EL (cell line): ENCODE measurements around the gene AIG1.
A peak's percentile ranks its signal among the peaks of the same experiment; 100 is the strongest.

Experiments used
- DNase-seq: peaks from one replicate; pipeline ENCODE4 v3.0.0-alpha.2; 2016

The AIG1 gene

DNA sequence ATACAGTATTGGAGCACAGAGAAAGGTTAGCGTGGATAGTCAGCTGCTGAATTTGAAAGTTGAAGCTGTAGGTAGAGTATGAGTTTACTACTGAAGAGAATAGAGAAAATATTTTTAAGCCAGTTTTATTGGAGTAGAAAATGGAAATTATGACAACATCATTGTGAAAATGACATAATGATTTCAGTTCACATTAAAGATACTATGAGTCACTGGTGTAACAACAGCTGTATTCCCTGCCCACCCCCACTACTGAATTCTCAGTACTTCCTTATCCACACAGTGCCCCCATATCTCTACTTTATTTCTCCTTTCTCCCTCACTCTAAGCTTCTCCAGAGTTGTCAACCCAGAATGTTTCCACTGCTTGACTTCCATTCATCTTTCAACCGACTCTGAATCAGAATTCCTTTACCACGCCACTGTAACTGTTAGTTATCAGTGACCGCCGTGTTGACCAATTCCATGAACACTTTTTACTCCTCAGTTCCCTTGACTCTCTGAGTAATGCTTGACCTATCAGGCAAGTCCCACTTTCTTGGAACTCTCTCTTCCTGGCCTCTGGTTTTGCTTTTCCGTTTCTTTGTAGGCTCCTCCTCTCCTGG is 139.6 kb downstream of the AIG1 start:
- no peak for DNase-seq

DNA sequence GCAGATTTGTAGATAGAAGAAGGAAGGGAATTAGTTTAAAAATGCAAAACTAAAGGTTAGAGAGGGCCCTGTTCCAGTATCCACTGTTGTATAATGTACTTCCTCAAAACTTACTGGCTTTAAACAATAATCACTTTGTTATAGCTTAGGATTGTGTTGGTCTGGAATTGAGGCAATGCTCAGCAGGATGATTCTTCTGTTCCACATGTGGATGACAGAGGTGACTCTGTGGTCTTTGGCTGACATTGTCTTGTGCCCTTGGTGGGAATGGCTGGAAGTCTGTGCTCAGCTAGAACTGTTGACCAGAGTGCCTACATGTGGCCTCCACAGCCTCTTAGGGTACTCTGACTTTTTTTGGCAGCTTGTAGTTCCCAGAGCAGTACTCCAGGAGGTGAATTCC is 143.4 kb downstream of the AIG1 start:
- no peak for DNase-seq

DNA sequence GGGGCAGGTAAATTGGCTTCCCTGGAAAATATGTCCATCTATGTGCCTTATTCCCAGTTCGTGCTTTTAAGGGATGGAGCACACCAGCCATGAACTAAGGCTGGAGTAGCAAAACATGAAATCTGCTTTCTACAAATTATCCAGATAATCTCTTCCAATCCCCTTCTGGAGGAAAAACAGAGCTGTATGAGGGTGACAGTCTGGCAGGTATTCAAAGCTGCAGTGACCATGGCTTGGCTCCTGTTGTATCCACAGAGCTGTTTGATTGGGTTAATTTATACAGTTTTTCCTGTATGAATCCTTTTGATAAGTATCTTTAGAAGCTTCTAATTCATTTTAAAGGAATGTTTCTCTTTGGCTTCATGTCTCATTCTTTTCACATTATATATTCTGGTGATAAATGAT is 144.4 kb downstream of the AIG1 start:
- no peak for DNase-seq

DNA sequence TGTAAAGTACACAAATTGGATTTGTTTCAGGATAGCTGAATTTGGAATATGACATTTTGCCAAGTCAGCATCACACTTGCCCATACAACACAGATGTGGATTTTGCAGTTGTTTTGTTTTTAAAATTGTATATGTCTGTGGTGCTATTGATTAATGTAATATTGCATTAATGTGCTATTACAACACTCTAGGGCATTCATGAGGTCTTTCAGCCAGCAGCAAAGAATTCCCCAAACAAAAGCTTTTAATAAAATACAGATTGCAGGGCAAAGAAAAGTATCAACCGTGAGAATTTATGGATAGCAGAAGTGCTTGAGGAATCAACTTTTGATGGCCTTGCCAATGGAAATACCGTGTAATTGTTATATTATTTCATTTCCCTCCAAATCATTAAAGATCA is 144.9 kb downstream of the AIG1 start:
- DNase-seq, result no peak

DNA sequence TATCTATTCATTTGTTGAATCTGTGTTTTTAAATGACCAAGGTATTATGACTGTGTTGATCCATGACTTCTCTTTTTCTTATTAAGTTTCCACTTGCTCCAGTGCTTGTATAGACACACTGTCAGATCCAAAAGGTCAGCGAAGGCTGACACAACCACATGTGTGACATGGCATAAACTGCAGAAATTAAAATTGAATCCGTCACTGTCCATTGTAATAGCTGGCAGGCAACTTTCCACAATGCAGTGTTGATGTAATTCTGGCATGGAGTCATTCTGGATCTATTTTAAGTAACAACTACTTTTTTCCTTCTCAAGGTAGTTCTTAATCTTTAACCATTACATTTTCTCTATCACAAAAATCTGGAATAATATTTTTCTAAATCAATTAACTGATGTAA is 145.3 kb downstream of the AIG1 start:
- no peak for DNase-seq

DNA sequence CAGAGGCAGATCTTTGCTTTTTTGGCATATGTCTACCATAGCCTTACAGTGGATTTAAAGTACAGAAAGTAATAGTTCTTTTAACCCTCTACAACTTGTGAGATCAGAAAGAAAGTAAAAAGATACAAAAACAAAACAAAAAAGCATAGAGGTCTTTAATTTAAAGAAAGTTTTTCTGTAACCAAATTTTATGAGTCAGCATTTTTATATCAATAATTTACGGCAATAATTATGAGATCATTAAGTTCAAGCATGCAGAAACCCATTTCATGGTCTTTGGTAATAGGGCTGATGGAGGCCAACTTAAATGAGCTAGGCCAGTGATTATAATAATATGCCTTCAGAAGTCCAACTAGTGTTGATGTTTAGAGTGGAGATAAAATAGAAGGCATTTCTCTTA is 145.9 kb downstream of the AIG1 start:
- DNase-seq, result no peak

DNA sequence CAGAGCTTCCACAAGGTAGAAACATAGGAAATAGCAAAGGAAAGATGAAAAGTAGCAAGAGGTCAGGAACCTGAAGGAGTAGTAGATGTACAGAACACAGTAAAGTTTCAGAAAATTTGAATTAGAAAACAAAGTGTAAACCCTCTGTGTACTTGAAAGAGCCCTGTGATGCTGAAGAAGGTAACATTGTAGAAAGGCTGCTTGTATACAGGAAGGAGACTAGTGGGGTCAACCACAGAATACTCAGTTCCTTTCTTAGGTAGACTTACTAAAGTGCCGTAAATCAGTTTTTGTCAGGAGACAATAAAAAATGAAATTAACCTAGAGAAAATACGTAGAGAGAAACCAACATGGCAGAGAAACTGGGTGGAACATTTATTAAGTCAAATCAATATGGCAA is 149.7 kb downstream of the AIG1 start:
- no peak for DNase-seq

DNA sequence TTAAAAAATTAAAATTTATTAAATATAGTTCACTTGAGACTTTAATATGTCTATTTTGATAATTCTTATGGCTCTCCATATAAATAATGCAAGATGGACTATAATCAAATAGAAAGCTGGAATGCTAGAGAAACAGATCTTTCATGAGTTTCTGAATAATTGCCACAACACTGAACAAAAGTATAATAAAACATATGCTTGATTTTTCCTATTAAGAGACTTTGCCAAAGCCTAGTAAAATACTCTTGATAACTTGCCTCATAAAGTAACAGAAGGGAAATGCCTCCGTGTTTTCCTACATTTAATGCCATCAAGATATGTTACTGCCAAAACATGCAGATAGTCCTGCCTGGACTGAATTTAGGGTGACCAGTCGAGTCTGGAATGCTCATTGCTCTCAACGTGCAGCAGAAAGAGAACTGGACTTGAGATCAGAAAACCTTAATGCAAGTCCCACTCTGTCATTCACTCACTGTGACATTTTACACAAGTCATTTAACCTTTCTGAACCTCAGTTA is 153.2 kb downstream of the AIG1 start:
- DNase-seq, result no peak

DNA sequence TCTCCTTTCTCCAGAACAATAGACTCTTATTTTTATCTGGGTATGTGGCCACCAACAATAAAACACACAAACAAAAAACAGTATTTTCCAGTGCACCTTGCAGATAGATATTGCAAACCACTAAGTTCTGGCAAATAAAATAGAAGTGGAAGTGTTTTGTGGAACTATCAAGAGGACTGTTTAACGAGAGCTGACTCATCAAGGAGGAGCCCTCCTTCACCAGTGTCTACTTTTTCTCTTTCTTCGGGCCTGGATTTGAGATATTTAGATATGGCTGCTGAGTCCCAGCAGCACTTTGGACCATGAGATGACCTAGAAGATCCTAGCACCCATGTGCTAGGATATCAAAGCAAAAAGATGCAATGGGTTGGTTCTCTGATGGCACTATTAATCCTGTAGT is 154.7 kb downstream of the AIG1 start:
- no peak for DNase-seq

DNA sequence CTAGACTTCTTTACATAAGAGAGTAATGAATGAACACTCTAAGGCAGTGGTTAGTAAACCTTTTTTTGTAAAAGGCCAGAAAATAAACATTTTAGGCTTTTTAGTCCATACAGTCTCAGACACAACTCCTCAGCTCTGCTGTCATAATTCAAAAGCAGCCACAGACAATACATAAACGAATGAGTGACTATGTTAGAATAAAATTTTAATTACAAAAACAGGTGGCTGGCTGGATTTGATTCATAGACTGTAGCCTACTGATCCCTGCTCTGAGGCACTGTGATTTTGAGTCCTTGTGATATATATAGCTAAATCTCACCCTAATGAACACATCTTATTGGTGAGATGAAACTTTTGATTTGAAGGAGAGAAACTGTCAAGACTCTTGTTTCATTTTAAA is 155.1 kb downstream of the AIG1 start:
- no peak for DNase-seq

DNA sequence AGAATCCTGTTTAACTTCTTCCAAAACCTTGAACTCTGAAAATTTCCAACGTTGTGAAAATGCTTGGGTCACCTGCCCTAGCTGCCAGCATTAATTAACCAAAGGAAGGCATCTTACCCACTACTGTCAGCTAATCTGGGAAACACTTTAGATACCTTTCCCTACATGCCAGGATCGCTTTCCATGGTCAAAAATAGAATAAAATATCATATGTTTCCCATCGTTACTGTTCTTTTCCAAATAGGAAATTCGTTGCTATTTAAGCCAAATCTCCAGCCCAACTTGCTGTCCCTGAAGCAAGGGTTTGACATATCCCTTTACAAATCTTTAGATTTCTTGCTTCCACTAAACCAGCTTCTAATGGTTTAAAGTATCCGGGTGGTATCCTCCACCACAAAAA is 157.5 kb downstream of the AIG1 start:
- DNase-seq, result no peak

DNA sequence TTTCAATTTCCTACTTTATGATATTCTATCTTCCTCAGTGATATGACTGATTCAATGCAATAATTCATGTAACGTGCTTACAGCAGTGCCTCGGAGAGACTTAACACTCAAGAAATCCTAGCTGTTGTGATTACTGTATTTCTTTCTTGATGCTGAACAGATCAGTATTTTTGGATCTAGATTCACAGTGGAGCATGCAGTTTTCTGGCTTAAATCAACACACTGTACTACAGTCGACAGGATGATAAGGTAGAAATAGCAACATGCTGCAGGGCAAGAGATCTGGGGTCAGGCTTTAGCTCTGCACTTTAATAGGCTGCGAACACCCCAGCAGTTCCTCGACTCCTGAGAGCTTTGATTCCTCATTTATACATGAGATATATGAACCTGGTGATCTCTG is 161.0 kb downstream of the AIG1 start:
- no peak for DNase-seq

DNA sequence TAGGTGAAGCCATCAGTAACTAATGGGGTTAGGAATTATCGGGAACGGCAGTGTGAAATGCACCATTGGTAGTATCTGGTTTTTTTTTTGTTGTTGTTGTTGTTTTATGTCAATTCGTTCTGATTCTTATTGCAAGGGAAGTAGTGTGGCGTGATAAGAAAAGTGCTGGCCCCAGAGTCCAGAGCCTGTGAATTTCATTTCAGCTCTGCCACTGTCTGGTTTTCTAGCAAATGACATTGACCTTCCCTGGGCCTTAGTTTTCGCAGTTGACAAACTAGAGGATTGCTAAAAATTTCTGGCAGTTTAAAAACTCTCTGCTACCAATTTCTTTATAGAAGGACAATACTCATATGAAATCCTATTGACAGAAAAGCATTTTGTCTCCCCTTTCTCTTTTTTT is 161.6 kb downstream of the AIG1 start:
- no peak for DNase-seq

DNA sequence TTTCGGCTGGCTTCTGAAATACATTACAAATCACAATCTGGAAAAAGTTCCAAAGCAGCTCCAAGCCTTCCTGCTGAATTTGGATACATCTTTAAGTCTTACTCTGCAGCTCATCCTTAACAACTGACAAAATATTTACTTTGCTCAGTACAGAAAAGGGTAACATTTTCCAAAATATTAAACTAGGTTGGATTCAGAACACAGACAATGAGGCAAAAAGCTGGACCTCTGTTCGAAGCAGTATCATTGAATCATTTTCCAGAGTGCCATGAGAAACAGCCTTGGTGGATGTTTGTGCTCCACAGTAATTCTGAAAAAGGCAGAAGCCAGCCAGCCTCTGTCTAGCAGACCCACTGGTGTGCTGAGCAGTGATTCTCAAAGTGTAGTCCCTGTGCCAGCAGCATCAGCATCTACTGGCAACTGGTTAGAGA is 162.1 kb downstream of the AIG1 start:
- DNase-seq, result no peak

DNA sequence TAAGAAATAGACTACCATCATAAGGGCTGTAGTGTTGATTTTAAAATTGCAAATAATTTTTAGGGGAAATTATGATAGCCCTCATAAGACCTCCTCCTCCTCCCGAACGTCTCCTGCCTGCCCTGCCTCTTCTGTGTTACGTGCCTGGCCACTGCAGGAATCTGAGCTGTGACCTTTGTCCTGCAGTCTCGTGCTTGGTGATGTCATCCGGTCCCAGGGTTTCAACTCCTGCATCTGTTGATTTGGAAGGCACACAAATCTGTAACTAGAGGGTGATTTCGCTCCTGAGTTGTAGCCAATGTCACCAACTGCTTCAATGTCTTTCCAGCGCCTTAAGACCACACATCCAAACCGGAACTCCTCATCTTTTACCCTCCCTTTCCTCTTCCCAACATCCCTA is 163.2 kb downstream of the AIG1 start:
- peak; percentile 22 for DNase-seq

DNA sequence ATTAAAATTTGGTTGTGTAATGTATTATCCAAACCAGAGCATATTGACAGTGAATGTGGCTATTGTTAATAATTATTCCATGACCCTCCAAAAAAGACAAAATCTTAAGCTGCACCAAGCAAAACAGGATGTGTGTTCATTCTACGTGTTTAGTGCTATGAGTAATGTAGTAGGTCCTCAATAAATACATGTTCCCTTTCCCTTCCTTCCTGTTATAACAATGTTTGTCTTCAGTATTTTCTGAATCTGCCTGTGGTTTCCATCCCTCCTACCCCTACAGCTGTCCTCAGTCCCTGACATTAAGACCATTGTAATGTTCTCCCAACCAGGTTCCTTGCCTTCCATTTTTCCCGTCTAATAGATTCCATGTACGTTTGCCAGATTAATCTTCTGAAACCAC is 163.8 kb downstream of the AIG1 start:
- DNase-seq, result peak; percentile 4

DNA sequence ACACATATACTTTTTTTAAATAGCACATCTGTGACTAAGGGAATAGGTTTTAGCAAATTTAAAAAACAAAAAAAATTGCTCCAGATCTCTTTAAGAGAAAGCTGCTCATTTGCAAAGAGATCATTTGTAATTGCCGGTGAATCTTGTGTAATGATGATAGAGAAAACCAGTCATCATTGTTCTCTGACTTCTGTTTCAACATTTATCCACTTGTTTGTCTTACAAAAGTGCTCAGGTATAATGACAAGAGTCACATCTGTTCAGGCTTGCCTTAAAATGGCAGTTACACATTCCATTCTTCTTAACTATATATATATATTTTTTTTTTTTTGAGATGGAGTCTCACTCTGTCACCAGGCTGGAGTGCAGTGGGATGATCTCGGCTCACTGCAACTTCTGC is 165.2 kb downstream of the AIG1 start:
- DNase-seq, result no peak

DNA sequence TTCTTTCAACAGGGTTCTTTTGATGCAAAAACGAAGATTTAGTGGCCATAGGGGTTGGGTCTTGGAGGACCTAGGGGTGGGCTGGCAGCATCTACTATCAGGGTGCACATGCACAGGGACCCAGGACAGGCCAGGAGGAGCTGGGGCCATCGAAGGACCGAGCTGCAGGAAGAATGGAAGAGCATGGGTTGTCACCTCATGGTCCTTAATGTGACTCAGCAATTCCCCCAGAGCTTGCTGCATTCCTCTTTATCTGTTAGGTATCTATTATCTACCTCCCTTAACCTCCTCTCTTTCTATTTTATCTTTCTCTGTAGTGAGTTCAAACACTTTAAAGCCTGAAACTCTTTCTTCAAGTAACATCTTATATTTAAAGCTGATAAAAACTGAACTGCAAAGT is 167.0 kb downstream of the AIG1 start:
- DNase-seq, result no peak

DNA sequence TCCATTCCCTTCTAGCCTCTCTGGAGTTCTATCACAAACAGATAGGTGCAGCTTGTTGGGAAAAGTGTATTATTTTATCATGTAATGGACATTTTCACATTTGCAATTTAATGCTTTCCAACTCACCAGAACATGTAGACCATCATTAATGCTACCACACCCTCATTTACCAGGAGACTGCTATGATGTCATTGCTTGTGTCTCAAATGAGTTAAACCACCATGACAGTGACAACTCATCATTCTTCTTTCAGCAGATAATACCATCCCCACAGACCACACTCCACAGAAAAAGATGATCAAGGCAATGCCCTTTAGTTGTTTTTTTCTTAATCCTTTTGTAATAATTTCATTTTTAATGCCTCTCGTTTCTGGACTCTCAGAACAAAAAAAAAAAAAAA is 168.7 kb downstream of the AIG1 start:
- no peak for DNase-seq

DNA sequence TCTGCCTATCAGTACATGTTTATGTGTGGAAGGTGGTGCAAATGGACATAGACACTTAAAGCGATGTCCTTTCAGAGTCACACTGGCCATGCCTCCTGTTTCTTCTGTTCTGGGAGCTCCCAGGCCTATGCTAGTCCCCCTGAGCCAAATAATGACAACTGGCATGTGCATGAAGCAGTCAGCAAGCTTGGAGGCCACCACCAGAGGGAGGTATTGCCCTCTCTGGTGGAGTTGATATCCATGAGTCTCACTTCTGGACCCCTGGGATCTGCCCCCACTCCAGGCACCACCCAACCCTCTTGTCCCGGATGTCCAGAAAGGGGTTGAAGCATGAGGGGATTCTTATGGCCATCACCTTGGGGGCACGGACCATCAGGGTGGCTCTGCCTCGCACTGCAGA is 172.2 kb downstream of the AIG1 start:
- peak; percentile 31 for DNase-seq

DNA sequence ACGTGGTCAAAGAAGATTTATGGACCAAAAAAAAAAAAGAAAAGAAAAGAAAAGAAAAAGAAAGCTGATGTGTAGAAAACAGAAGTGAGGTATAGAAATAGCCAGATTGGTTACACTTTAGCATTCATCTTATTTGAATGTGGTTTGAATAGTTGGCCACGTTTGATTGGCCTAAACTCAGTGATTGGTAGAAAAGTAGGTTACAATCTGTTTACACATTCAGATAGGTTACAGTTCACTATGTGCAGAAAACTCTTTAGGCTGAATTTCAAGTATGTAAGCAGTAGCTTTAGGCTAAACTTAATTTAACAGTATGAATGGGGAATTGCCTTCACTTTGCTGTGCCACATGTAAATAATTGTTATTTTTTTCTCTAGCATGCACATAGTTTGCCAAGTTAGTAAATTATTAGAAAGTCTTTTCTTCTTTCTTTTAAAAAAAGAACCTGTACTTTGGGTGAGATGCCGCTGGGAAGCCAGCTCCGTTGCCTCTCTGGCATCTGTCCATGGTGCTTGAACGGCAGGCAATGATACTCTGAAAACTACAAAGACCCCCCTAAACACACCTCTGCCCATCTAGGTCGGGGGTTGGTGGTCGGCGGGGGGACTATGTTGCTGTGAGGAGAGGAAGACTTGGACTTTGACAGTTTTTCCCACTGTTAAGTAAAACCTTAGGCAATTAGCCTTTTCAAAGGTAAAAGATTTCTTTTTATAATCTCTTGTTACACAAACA is 173.0 kb downstream of the AIG1 start:
- DNase-seq, result no peak

DNA sequence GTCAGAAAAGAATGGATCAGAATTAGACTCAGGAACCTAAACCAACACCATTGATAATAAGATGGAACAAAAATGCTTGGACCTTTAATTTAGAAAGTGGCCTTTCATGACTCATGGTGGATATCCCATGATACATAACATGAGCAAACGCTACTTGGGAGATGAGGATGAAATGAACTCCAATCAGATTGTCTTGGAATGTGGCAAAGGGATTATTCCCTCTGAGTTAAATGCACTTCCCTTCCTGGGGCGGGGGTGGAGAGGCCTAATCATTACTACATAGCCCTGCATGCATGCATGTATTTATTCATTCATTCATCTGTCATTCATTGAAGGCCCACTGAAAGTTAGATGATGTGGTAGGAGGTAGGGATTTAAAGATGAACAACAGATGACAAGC is 174.0 kb downstream of the AIG1 start:
- DNase-seq, result peak; percentile 12

DNA sequence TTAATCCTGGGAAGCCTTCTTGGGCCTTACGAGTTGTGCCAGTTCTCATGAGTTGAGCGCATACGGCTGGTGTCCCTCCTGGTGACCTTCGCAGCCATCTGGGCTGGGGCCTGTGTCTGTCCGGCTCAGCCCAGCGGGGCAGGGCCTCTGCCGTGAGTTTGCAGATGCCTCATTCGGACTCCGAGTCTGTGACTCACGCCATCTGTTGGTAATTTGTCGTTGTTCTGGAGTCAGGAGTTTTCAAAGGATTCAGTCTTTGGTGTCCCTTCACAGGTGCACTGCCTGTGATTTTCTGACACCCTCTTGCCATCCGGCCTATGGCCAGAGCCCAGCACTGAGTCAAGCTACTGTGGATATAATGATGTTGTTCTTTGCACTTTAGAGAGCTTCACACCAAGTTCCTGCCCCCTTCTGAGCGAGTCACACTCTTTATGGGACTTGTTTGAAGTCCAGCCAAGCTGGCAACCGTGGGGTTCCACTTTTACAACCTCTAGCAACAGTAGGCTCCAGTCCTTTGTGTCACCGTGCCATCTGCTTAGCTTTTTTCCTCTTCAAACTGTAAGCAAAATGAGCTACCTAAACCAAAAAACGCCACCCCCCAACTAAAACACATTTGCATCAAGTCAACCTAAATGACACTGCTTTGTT is 175.6 kb downstream of the AIG1 start:
- peak; percentile 50 for DNase-seq

DNA sequence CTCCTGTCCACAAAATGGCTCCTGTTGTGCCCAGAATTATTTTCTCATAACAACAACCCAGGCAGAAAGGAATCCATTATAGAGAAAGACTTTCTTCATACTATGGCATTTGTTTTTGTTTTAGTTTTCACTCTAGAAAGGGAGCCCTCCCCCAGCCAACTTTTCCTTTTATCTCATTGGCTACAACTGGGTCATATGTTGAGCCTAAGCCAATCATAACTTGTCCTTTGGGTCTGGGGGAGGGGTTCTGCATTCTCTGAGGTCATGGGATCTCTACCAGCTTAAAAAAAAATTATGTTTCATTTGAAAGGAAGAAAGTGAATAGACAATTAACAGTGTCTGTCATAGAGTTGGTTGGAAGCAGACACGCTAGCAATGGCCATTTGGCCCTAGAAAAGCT is 177.6 kb downstream of the AIG1 start:
- DNase-seq, result no peak
